ENCODE measurements around the gene RPL12.
A peak's percentile ranks its signal among the peaks of the same experiment; 100 is the strongest.

RPL12 gene

DNA sequence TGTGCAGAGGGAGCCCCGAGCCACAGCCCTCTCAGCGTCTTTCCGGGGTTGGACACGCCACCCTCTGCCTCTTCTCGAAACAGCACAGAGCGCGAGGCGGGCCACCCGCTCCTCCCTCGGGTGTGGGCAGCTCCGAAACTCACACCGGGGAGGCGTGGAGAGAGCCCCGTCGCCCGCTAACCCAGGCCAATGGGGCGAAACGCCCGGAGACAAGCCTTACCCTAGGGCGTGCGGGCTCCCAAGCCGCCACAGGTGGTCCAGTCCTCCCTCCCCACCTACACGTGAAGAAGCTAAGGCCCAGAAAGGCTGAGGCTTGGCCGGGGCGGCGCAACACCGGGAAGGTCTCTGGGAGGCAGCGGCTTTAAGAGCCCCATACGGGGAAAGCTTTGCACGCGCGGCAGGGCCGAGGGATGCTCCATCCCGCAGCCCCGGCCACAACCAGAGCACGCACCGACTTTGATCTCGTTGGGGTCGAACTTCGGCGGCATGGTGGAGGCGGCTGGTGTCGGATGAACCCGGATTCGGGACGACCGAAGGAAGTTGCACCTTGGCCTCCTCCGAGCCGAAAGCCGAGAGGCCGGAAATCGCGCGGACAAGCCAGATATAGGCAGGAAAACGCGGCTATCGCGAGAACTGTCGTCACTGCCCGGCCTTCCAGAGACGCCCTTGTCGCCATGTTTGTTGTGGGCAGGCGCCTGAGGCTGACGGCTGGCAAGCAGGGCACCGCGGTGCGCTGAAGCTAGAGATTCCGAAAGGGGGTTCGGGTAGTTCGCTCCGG is at the start of gene RPL12, which contains the start of gene LRSAM1:
TSS of gene RPL12 (minus strand) at position 577 of the 778 bp plus-strand sequence. CDS start at position 488, 89 bp downstream.
TSS of gene LRSAM1 (plus strand) at position 681 of the 778 bp plus-strand sequence. CDS start 3,018 bp downstream, outside the sequence.
- DNase-seq (ENCODE audit: low read depth in 2 of 2) = peak; percentile 98 to 99

DNA sequence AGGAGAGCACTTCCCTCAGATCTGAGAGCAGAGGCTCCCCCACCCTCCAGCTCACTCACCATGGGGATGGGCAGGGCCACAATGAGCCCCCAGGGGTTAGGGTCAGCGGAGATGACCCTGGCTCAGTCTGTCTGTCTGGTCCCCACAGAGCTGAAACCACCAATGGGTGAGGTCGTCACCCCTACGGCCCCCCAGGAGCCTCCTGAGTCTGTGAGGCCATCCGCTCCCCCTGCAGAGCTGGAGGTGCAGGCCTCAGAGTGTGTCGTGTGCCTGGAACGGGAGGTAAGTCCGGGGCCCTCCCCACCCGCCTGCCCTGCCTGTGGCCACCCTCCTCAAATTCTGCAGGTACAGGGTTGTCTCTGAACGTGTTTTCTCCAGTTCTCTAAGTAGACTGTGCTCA is 49.7 kb upstream of the RPL12 start:
- DNase-seq (ENCODE audit: low read depth in 2 of 2) = no peak

DNA sequence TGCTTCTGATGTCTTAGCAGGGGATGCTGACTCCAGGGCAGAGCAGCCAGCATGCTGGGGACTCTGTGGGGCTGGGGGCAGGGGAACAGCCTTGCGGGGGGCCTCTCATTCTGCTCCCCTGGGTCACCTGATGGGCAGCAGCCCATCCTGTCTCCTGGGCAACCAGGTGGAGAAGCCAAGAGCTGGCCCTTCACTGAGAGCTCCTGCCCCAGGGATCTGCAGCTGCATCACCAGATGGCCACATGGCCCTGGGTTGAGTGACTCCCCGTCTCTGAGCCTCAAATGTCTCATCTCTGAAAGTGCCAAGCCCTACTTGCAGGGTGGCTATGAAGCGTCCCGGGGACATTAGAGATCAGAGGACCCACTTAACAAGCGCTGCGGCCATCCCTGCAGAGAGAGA is 49.2 kb upstream of the RPL12 start:
- no peak for DNase-seq (ENCODE audit: low read depth in 2 of 2)

DNA sequence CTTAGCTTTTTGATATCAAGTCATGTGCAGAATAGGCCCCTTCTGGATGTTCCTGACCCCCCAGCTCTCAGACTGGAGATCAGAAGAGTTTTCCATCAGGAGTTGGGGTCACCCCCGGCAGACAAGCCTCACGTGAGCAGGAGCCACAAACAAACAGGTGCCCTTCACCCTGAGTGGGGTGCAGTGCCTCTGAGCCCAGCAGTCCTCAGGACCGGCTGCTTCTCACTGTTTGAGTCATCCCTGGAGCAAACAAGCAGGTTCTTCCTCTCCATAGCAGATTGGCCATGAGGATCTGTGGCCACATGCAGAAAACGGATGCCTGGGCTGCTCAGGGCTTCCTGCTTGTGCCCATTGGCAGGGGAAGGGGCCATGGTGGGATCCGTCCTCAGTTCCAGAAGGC is 47.1 kb upstream of the RPL12 start:
- DNase-seq (ENCODE audit: low read depth in 2 of 2) = no peak

DNA sequence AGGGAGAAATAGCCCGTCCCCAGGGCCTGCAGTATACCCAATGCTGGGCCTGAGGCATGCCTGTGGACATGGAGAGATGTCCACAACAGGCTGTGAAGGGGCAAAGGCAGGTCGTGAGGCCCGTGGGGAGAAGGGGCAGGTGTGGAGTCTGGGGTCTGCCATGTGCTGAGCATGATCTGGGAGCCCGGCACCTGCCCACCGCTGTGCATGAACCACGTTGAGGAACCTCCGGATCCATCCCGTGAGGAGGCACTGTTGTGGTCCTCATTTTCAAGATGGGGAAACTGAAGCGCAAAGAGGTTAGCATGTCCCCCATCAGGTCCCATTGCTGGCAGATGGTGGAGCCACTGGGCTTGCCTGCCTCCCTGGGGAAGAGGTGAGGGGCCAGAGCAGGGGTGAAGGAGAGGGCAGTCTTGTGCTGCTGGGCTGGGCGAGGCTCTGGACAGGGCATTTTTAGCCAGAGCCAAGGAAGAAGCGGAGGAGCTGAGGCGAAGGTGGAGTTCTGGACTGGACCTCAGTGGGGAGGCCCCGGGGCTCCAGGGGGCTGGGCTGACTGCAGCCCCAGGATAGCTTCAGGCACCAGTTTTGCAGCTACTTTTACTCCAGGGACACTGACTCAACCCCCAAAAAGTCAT is 46.6 kb upstream of the RPL12 start:
- no peak for DNase-seq (ENCODE audit: low read depth in 2 of 2)

DNA sequence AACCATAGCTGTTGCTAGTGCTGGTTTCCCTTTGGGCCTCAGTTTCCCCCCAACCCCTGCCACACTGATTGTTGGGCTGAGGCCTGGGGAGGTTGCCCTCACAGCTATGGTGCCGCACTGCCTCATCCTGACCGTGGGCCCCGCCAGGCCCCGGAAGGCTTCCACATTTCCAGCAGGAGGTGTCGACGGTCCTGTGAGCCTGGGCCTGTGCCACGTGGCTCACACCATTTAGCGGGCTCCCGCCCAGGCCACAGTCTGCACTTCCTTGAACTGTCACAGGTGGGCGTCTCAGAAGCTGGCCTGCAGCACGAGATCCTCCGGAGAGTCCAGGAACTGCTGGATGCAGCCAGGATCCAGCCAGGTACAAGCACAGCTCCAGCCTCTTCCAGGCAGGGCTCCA is 45.8 kb upstream of the RPL12 start:
- DNase-seq (ENCODE audit: low read depth in 2 of 2) = no peak

DNA sequence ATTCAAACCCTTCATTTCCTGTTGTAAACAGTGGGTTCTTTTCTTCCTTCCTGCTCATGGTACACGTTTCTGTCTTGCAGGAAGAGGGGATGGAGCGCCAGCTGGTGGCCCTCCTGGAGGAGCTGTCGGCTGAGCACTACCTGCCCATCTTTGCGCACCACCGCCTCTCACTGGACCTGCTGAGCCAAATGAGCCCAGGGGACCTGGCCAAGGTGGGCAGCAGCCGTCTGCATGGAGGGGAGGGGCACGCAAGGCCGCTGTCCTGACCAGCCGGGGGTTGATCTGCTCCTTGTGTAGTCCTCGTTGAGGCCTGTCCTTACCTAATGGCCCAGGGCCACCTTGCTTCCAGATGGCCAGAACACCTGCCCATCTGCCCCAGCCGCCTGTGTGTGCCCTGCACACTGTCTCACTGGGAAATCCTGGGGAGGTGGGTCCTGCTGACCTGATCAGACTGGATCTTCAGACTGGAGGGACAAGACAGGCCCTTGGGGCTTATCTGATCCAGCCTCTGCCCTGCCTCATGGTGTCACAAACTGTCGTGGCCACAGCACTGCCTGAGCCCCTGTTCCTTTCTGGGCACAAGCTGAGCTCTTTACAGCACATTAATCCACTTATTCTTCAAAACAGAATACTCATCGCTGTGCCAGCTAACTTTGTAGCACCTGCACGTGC is 44.8 kb upstream of the RPL12 start:
- DNase-seq (ENCODE audit: low read depth in 2 of 2) = no peak

DNA sequence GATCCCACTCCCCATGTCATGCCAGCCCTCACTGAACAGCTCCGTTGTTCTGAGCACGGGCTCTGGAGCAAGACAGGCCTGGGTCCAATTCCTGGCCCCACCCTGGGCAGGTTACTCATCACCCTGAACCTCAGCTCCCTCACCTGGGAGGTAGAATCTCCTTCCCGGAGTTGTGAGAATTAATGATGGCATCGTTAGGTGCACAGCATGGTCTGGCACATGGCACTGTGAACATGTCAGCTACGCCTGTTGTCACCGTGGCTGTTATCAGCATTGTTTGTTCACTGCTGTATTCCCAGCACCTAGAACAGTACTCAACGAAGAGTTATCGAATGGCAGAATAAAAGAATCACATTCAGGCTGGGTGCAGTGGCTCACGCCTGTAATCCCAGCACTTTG is 43.1 kb upstream of the RPL12 start:
- no peak for DNase-seq (ENCODE audit: low read depth in 2 of 2)

DNA sequence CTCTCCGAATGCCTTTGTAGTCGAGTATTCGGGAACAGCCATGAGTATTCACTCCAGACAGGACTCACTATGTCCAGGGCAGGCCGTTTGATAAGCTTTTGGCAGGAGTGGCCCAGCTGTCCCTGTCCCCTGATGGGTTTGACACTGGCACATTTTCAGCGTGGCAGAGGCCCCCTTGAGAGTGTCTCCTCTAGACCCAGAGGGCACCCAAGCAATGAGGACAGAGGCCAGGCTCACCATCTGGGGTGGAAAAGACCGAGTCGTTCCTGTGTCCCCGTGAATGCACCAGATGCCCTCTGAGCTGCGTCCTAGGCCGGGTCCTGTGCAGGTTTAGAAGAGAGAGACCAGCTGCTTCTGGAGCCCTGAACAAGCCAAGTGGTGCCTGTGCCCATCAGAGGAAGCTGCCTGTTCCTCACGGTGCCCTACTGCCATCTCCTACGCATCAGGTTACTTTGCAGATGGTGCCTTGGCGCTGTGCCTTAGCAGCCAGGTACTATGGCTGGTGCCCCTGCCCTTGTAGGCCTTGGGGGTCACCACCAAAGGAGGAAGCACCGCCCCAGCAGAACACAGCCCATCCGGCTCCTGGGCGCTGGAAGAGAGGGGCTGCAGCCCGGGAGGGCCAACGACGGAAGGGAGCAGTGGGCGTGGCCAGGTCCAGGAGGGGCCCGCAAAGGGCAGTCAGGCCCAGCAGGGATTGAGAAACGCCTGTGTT is 42.5 kb upstream of the RPL12 start:
- no peak for DNase-seq (ENCODE audit: low read depth in 2 of 2)

DNA sequence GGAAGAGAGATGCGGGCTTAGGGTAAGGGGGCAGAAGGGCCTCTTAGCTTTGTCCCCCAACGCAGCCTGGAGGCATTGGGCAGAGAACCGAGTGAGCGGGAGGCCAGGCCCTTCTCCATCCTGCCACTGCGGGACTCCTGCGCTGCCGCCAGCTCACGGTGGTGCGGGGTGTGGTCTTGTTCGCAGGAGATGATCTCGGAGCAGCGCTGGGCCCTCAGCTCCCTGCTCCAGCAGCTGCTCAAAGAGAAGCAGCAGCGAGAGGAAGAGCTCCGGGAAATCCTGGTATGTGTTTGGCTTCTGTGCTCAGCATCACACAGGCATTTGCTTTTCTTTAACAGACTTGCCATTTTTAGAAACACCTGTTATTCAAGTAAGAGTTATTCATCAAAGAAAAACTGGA is 41.4 kb upstream of the RPL12 start:
- DNase-seq (ENCODE audit: low read depth in 2 of 2) = no peak

DNA sequence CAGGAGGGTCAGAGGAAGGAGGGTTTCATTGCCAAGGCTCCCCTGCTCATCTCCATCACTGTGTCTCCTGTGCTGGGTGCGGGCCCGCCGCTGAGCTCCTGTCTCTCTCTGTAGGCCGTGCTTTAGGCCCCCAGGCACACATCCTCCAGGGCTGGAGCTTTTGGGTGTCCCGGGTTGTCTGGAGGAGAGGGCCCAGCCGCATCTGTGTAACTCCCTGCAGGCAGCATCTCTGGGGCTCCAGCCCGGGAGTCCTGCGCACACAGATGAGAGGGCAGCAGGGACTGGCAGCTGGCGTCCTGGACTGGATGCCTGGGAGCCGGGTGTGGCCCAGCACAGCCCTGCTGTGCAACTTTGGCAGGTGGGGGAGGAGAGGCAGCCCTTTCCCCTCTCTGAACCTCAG is 40.3 kb upstream of the RPL12 start:
- no peak for DNase-seq (ENCODE audit: low read depth in 2 of 2)

DNA sequence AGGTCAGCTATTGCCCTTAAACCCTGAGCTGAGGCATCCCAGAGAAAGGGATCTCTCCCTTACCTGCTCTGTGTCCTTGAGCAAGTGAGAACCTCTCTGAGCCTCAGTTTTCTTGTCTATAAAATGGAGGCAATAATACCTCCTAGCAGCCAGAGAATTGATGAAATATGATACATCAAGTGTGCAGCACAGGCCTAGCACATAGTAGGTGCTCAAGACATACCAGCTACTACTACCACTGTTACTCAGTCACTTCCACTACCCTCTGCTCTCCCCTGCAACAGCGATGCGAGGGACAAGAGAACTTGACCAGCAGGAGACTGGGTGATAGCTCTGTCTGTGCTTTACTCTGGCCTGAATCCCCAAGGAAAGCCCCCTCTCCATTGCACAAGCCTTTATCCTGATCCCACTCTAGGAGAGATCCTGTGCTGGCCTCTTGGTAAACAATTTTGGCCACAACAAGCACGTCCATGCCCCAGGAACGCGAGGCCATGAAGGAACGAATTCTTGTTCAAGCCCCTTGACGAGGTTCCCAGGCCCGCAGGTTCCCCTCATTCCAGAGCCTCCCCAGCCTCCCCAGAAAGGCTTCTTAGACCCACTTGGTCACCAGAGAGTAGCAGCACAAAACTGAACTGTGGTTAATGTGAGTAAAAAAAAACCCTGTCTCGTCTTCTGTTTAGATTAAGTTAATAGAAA is 39.5 kb upstream of the RPL12 start:
- DNase-seq (ENCODE audit: low read depth in 2 of 2) = no peak

DNA sequence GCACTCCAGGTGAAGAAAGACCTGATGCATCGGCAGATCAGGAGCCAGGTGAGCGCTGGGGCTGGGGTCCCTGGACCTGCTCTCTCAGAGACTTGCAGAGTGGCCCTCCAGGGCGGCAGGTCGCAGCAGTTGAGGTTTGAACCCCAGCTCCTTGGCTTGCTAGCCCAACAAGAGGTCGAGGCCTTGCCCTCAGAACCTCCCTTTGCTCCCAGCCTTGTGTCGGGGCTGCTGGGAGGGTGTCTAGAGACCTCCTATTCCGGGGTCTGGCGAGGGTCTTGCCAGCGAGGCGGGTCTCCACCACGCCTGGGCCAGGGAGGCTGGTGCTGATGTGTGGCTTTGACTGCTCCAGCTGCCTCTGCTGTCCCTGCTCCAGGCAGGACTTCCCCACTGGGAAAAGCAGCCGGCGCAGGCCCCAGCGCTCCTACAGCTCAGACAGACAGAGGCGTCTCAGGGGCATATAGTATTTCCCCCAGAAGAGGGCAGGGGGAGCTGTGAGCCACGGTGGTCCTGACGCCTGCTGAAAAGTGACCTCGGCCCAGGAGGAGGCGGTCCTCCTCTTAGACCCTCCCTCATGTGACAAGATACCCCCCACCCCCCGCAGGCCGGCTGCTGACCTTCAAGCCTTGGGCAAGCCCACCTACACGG is 38.4 kb upstream of the RPL12 start:
- no peak for DNase-seq (ENCODE audit: low read depth in 2 of 2)

DNA sequence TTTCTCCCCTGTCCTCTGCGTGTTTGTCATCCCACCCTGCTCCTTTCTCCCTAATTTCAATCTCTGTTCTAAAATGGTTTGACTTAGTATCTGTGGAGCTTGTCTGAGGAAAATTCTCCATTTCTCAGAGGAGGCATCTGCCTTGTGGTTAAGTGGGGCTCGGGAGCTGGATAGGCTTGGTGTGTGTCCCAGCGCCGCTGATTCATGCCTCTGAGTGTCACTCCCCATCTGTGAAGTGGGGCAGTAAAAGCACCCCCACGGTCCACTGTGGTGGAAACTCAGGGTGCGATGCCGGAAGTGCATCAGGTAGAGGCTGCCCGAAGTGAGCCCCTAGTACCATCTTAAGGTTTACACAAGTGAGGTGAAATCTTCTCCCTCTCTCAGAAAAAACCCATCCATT is 37.7 kb upstream of the RPL12 start:
- DNase-seq (ENCODE audit: low read depth in 2 of 2) = no peak

DNA sequence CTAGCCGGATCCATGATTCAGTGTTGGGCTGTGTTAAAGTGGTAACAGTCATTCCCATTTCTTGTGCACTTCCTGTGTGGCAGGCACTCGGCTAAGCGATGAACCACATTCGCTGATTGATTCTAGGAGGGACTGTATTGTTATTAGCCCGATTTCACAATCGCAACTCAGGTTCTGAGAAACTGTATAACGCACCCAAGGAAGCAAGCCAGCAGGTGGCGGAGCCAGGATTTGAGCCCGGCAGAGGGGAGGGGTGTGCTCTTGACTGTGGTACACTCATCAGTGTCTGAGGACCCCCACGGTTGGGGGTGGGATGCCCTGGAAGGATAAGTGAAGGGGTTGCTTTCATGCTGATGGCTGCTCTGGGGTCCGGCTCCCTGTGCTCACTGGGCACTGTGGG is 34.8 kb upstream of the RPL12 start:
- DNase-seq (ENCODE audit: low read depth in 2 of 2) = no peak

DNA sequence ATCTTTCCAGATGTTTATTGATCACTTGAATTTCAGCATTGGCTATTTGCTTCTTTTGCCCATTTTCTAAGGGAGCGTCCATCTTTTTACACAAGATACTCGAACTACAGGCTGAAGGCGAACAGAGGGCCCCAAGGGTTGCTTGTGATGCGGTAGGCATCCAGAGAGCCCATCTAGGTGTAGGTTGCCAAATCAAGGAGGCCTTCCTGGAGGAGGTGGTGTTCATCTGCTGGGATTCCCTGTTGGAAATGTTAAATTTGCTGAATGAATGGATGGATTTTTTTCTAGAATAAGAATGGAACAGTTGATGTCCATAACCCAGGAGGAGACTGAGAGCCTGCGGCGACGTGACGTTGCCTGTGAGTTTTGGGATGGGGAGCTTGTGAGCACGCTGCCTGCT is 31.5 kb upstream of the RPL12 start:
- no peak for DNase-seq (ENCODE audit: low read depth in 2 of 2)

DNA sequence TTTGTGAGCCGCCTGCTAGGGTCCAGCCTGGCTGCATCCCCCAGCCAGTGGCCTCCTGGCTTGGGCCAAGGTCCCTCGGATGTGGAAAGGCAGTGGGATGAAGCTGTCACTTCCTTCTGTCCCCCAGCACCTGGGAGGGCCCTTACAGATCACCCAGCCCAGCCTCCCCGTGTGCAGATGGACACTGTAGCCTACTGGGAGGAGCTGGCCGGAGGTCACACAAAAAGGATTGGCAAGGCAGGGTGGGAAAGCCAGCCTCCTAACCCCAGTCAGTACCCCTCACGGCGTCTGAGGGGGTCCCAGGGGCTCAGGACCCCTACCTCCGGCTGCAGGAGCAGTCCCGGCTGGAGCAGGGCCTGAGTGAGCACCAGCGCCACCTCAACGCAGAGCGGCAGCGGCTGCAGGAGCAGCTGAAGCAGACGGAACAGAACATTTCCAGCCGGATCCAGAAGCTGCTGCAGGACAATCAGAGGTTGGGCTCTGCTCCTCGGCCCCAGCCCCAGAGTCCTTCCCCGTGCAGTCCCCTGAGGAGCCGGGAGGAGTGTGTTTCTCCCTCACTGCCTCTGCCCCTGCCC is 28.4 kb upstream of the RPL12 start:
- DNase-seq (ENCODE audit: low read depth in 2 of 2) = no peak

DNA sequence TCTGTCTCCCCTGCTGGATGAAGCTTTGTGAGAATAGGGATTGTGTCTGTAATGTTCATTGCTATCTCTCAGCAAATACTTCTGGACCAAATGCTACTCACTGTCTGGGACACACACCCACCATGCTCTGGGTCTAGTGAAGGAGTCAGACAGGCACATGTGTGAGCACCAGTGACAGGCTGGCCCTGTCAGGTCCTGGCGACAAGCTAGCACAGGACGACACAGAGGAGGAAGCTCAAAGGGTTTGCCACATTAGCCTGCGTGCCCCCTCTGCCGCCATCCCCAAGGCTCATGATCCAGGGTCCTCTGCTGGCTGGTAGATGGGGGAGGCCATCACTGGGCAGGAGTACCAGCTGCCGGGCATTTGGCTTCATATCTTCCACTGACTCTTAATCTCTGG is 23.4 kb upstream of the RPL12 start:
- no peak for DNase-seq (ENCODE audit: low read depth in 2 of 2)

DNA sequence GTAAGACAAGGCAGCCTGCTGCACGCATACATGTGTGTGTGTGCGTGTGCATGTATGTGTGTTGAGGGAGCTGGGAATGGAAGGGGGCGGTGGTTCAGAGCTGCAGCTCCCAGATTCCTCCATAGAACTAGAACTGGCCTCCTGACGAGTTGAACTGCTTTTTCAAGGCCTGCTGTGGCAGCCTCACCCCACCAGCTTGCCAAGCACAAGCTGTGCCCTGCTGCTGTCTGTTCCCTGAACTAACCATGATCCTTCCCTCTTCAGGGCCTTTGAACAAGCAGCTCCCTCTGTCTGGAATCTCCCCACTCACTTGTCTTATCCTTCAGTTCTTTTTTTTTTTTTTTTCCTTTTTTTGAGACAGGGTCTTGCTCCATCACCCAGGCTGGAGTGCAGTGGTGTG is 22.7 kb upstream of the RPL12 start:
- no peak for DNase-seq (ENCODE audit: low read depth in 2 of 2)

DNA sequence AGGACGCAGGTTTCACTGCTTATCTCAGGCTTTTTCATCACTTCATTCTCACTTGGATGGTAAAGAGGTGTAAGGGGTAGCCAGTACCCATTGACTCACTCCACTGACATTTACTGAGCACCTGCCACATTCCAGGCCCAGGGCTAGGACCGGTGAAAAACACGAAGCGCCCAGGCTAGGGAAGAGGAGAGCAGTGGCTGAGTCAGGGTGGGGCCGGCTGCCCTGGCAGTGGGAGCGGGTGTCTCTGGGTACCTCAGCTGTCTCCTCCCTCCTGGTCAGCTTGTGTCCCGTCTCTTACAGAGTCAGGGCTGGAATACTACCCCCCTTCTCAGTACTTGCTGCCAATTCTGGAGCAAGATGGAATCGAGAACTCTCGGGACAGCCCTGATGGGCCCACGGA is 22.3 kb upstream of the RPL12 start:
- no peak for DNase-seq (ENCODE audit: low read depth in 2 of 2)

DNA sequence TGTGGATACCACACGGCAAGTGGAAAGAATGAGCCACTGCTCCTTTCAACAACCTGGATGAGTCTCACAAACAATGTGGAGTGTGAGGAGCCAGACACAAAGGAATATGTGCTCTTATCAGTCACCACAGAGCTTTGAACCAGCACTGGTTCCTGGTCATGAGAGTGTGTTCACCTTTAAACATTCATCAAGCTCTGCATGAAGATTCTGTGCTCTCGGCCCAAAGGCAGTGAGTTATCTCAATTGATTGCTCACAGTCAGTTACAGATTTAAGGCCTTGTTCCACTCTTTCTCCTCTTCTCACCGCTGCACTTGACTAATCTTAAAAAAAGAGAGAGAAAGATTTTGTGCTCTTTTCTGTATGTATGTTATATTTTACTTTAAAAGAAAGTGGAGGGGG is 19.5 kb upstream of the RPL12 start:
- DNase-seq (ENCODE audit: low read depth in 2 of 2) = no peak
